NCI-H1694 treated with DMSO at 0.1 percent for 48 hours (cell line): ENCODE data around the gene EMILIN3.

ENCODE experiments used
- DNase-seq: peaks from one replicate; lab custom pipeline; 2025; lab: John Stamatoyannopoulos, UW

The EMILIN3 gene

GRCh38 chr20:41366546-41367392 is at the start of gene EMILIN3:
EMILIN3 (minus strand) TSS chr20:41366818; CDS start chr20:41366634, 184 bp downstream.
- no peak for DNase-seq

GRCh38 chr20:41415191-41415590 is 48.6 kb upstream of the EMILIN3 start:
- DNase-seq = no peak

- no peak for DNase-seq
These were observed 46.6 kb upstream of the EMILIN3 start for GRCh38 chr20:41413169-41413568.

- DNase-seq = no peak
These were observed 45.9 kb upstream of the EMILIN3 start for GRCh38 chr20:41412324-41413120.

- peak; percentile 8 for DNase-seq
These were observed 44.8 kb upstream of the EMILIN3 start for GRCh38 chr20:41411391-41411847.

- DNase-seq = no peak
These were observed 42.4 kb upstream of the EMILIN3 start for GRCh38 chr20:41408986-41409385.

- no peak for DNase-seq
These were observed 41.7 kb upstream of the EMILIN3 start for GRCh38 chr20:41408156-41408794.

GRCh38 chr20:41407607-41408006 is 41.0 kb upstream of the EMILIN3 start:
- DNase-seq = no peak

GRCh38 chr20:41406896-41407444 is 40.4 kb upstream of the EMILIN3 start:
- no peak for DNase-seq

GRCh38 chr20:41406353-41406752 is 39.7 kb upstream of the EMILIN3 start:
- DNase-seq = no peak

GRCh38 chr20:41405436-41405835 is 38.8 kb upstream of the EMILIN3 start:
- no peak for DNase-seq

- DNase-seq = no peak
These were observed 37.0 kb upstream of the EMILIN3 start for GRCh38 chr20:41403604-41404003.

- DNase-seq = no peak
These were observed 31.8 kb upstream of the EMILIN3 start for GRCh38 chr20:41398408-41398807.

- no peak for DNase-seq
These were observed 29.3 kb upstream of the EMILIN3 start for GRCh38 chr20:41395667-41396664.

GRCh38 chr20:41394931-41395666 is 28.5 kb upstream of the EMILIN3 start:
- no peak for DNase-seq

- no peak for DNase-seq
These were observed 27.5 kb upstream of the EMILIN3 start for GRCh38 chr20:41394081-41394480.

GRCh38 chr20:41393705-41394066 is 27.1 kb upstream of the EMILIN3 start:
- DNase-seq = no peak

GRCh38 chr20:41392871-41393704 is 26.5 kb upstream of the EMILIN3 start:
- DNase-seq = no peak

GRCh38 chr20:41392295-41392694 is 25.7 kb upstream of the EMILIN3 start:
- no peak for DNase-seq
